DOHH2 (cell line): ENCODE measurements around the gene CPHXL.

Source experiments
- CTCF ChIP-seq: fragments of 200-600 bp; sonication (generic); IDR thresholded peaks from one replicate; pipeline ENCODE4 v1.5.1; 2014; ENCODE audit warnings: antibody characterized with exemption, mild to moderate bottlenecking, low read depth, low read length; ENCODE audit not compliant: poor library complexity, severe bottlenecking
- EZH2phosphoT487 ChIP-seq: fragments of 200-600 bp; sonication (generic); IDR thresholded peaks from 2 replicates; pipeline ENCODE4 v1.6.1; 2017; ENCODE audit warnings: borderline replicate concordance, mild to moderate bottlenecking, antibody characterized with exemption, low read length, moderate library complexity, mixed read lengths

GRCh38 chr16:75764154-75764768 is 38.0 kb upstream of the CPHXL start:
- TF ChIP-seq CTCF, result peak; percentile 76
- TF ChIP-seq EZH2phosphoT487, result no peak
